Measurements from ENCODE around the gene PYGB. TPM values are rescaled to one million over a fixed set of nuclear protein-coding genes. Genes with fewer than 3 reads are reported as not detected.
A peak's percentile ranks its signal among the peaks of the same experiment; 100 is the strongest.

PYGB gene
- total RNA-seq, 1 experiment from 2014 or later: 192 TPM

DNA sequence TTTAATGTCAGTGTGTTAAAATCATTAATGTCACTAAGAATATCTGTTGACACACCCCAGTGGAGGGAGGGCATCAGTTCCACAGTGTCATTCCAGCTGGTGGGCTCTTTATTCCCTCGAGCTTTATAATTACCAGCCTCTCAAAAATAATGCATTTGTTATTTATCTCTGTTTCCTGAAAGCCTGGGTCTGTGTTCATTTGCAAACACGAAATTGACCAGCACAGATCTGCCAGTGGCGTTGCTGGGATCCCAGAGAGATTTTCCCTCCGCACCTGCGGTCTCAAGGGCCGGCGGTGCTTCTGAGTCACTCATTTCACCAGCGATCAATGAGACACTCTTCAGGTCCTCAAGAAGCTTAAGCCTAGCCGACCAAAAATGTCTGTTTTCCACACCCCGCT, 5.7 kb upstream of the PYGB start:
- Histone ChIP-seq H3K27me3 (replicated peaks) (no peaks in the 10 kb centered on the region), H3K4me3 (no peak overlapping the region), H3K4me1 (replicated peaks) (peaks cover 62% of the 10 kb centered on the region), H3K36me3 (no peaks in the 10 kb centered on the region), H3K9me3 (replicated peaks) (no peaks in the 10 kb centered on the region), H3K27ac (peak overlapping the region; percentile 77)
- DNase-seq (ENCODE audit: low read depth in 1 of 2, low spot score in 2 of 2): no peak

DNA sequence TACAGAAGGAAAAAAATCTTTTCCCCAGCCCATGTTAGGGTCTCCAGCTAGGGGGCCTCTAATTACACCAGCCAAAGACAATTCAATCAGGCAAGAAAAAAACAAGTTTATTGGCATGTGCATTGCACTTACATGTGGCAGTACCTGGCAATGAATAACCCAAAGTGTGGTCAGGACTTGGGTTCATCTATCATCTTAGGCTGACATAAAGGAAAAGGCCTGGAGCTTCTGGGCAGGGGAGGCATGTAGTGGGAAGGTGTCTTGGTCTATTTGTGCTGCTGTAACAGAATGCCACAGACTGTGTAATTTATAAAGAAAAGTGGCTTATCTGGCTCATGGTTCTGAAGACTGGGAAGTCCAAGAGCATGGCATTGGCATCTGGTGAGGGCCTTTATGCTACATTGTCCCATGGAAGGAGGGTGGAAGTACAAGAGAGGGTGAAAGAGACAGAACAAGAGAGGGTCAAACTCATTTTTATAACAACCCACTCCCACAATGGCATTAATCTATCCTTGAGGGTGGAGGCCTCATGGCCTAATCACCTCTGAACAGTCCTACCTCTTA, 4.4 kb upstream of the PYGB start:
- peaks cover 7% of the 10 kb centered on the region for H3K9me3 ChIP-seq (replicated peaks)
- H3K27me3 ChIP-seq (replicated peaks): no peaks in the 10 kb centered on the region
- H3K36me3 ChIP-seq: peaks cover 6% of the 10 kb centered on the region
- no peak overlapping the region for H3K27ac ChIP-seq
- DNase-seq (ENCODE audit: low read depth in 1 of 2, low spot score in 2 of 2): no peak
- H3K4me1 ChIP-seq (replicated peaks): peaks cover 60% of the 10 kb centered on the region
- no peak overlapping the region for H3K4me3 ChIP-seq

DNA sequence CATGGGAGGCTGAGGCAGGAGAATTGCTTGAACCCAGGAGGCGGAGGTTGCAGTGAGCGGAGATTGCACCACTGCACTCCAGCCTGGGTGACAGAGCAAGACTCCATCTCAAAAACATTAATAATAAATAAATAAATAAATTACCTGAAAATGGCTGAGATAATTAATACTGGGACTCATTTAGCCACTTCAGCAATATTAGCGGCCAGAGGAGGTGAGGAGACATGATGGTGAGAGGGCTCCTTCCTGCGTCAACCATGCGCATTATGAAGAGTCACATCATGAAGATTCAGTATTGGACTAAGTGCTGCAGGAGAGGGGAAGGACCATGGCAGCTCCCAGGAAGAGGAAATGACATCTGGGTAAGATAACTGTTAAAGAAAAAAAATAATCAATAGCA, 2.9 kb upstream of the PYGB start:
- Histone ChIP-seq H3K36me3 (peaks cover 14% of the 10 kb centered on the region), H3K27me3 (replicated peaks) (no peaks in the 10 kb centered on the region), H3K27ac (no peak overlapping the region), H3K9me3 (replicated peaks) (peaks cover 7% of the 10 kb centered on the region), H3K4me3 (no peak overlapping the region), H3K4me1 (replicated peaks) (peaks cover 56% of the 10 kb centered on the region)
- DNase-seq (ENCODE audit: low read depth in 1 of 2, low spot score in 2 of 2): no peak

DNA sequence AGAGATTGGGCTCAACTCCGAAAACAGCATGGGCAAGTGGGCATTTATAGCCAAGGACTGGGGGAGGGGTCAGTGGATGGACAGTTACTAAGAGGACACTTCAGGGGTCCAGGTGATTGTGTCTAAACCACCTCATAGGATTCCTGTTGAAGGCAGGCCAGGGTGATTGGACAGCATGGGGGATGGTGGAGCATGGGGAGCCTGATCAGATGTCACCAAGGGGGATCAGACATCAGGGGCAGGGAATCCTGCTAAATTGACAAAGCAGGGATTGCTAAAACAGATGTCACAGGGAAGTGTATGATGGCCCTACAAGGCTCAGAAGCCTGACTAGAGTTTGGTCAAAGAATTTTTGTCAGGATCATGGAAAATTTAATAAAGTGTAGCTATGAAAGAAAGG, 2.4 kb upstream of the PYGB start:
- H3K27me3 ChIP-seq (replicated peaks): no peaks in the 10 kb centered on the region
- no peak overlapping the region for H3K27ac ChIP-seq
- peaks cover 7% of the 10 kb centered on the region for H3K9me3 ChIP-seq (replicated peaks)
- DNase-seq (ENCODE audit: low read depth in 1 of 2, low spot score in 2 of 2): no peak
- H3K36me3 ChIP-seq: peaks cover 19% of the 10 kb centered on the region
- H3K4me1 ChIP-seq (replicated peaks): peaks cover 58% of the 10 kb centered on the region
- no peak overlapping the region for H3K4me3 ChIP-seq

DNA sequence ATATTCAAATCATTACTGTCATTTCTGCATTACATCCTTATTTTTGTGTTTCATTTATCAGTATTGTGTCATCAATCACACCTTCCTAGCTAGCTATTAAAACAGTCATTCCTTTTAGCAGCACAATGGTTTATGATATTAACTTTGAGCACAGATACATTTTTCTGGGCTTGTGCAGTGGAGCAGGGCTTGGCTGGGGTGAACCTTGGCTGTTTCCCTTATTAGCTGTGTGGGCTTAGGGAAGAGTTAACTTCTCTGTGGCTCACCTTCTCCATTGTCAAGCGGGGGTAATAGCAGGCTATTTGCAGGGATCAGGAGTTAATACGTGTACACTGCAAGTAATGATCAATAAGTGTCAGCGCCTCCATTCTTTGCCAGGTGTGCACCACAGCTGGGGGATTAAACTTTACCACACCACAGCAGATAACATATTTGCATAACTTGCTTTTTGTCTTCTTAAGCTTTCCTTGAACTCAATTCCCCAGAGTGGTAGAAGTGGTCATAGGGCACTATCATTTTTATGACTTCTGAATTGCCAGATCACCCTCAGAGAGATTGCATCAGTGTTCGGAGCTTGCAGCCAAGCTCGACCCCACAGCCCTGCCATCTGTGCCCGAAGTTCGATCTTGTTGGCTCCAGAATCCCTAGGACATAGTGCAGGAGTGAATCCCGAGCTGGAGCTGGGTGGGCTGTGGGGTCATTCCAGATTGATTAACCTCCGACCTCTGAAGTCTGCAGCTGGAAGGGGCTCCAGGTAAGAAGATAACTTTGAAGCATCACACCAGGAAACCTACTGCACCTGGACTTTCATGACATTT, 1.5 kb upstream of the PYGB start:
- no peaks in the 10 kb centered on the region for H3K27me3 ChIP-seq (replicated peaks)
- H3K9me3 ChIP-seq (replicated peaks): peaks cover 7% of the 10 kb centered on the region
- H3K36me3 ChIP-seq: peaks cover 28% of the 10 kb centered on the region
- peaks cover 53% of the 10 kb centered on the region for H3K4me1 ChIP-seq (replicated peaks)
- peak overlapping the region; percentile 70; the same call in 1 of the 2 replicates for H3K27ac ChIP-seq
- DNase-seq (ENCODE audit: low read depth in 1 of 2, low spot score in 2 of 2): no peak
- peak overlapping the region; percentile 99; the same call in 1 of the 2 replicates for H3K4me3 ChIP-seq

DNA sequence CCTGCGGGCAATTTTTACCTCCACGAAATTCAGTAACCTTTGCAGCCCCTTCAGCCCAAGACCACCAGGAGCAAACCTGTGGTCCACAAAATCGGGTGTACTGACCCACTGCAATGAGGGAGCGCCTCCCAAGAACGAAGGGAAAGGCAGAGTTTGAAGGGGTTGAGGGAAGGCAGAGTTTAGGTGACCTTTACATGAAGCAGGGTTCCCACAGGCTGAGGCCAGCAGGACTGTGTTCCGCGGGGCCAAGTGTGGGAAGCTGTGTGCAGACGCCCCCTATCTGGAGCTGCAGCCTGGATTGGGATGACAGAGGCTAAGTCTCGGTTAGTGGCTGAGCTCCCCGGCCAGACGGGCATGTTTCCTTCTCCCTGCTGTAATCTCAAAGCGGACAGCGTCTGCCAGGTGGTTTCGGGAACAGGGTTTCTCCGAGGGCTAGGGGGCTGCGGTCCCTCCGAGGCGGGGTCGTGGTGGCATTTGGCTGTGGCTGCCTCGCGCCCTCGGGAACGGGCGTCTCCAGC, 826 bp upstream of the PYGB start:
- peak; percentile 79 for DNase-seq (ENCODE audit: low read depth in 1 of 2, low spot score in 2 of 2)
- Histone ChIP-seq H3K9me3 (replicated peaks) (peaks cover 7% of the 10 kb centered on the region), H3K27ac (peak overlapping the region; percentile 70), H3K27me3 (replicated peaks) (no peaks in the 10 kb centered on the region), H3K36me3 (peaks cover 34% of the 10 kb centered on the region), H3K4me1 (replicated peaks) (peaks cover 46% of the 10 kb centered on the region), H3K4me3 (peak overlapping the region; percentile 99)

DNA sequence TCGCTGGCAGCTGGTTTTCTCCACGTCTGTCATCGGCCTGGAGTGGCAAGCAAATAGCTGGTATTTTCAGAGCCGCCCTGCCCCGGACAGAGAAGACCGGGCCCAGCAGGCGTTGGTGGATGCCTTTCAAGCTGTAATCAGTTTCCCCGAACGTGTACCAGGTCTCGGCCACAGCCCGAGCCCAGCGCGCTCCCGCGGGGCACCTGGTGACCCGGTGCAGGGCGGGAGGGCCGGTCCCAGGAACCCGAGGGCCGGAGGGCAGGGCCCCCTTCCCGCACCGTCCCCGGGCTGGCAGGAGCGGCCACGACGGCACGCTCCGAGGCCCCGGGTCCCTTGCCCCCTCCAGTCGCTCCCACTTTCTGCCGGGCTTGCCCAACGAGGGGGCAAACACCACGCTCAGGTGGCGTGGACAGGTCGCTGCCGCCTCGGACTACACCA, 348 bp upstream of the PYGB start:
- DNase-seq (ENCODE audit: low read depth in 1 of 2, low spot score in 2 of 2): peak in 1 of 2 experiments; percentile 86
- Histone ChIP-seq H3K9me3 (replicated peaks) (peaks cover 7% of the 10 kb centered on the region), H3K27ac (peak overlapping the region; percentile 70)

DNA sequence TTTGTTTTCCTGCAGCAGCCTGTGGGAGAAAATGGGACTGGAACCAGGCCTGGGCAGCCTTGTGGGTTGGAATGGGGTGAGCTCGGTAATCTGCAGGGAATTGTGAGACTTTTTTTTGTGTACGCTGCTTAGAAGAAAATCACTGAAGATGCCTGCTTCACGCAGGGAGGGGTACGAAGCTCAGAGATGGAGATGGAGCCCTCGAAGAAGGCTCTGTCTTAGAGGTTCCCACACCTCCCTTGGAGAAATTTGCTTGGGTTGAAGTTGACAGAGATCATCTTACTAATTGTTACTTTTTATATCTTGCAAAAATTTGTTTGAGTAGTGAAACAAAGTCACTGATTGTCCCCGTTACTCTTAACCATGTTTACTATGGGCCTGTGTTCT, 894 bp downstream of the PYGB start:
- H3K4me1 ChIP-seq (replicated peaks): peaks cover 41% of the 10 kb centered on the region
- H3K27me3 ChIP-seq (replicated peaks): no peaks in the 10 kb centered on the region
- DNase-seq (ENCODE audit: low read depth in 1 of 2, low spot score in 2 of 2): peak in 1 of 2 experiments; percentile 49
- H3K36me3 ChIP-seq: peaks cover 51% of the 10 kb centered on the region
- H3K27ac ChIP-seq: no peak overlapping the region
- H3K9me3 ChIP-seq (replicated peaks): peaks cover 7% of the 10 kb centered on the region
- peak overlapping the region; percentile 99 for H3K4me3 ChIP-seq

More for the DNA sequence above, 348 bp upstream of the PYGB start:
- H3K4me1 ChIP-seq (replicated peaks): peaks cover 41% of the 10 kb centered on the region
- H3K27me3 ChIP-seq (replicated peaks): no peaks in the 10 kb centered on the region
- H3K36me3 ChIP-seq: peaks cover 39% of the 10 kb centered on the region
- peak overlapping the region; percentile 99 for H3K4me3 ChIP-seq

DNA sequence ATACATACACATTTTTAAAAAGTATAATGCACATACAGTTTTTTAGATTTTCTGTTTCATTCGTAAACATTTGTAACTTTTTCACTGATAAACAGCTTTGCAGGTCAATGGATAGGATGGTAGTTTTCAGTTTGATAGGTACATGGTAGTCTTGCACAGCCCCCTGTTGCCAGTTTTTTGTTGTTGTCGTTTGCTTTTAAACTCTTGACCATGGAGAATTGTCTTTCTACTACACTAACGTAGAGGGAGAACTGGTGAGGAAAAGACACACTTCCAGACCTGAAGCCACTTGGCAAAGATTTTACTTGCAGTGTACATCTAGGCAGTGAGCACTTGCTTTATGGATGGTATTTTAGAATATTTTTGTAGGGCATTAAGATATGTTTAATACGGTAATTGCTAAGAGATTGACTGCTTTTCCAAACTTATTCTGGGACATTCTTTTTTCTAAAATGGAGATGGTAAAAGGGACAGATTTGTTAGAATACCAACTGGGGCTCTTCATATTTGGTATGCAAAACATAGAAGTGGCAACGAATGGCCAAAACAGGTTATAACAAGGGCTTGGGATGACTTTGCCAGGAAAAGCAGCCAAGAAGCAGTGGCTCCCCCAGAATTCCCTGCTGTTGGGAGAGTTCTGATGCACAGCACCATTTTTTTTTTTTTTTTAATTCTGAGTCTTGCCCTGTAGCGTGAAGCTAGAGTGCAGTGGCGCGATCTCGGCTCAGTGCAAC, 1.5 kb downstream of the PYGB start:
- Histone ChIP-seq H3K4me3 (peak overlapping the region; percentile 99), H3K36me3 (peaks cover 53% of the 10 kb centered on the region), H3K4me1 (replicated peaks) (peaks cover 41% of the 10 kb centered on the region), H3K9me3 (replicated peaks) (peaks cover 7% of the 10 kb centered on the region), H3K27me3 (replicated peaks) (no peaks in the 10 kb centered on the region), H3K27ac (no peak overlapping the region)
- no peak for DNase-seq (ENCODE audit: low read depth in 1 of 2, low spot score in 2 of 2)

DNA sequence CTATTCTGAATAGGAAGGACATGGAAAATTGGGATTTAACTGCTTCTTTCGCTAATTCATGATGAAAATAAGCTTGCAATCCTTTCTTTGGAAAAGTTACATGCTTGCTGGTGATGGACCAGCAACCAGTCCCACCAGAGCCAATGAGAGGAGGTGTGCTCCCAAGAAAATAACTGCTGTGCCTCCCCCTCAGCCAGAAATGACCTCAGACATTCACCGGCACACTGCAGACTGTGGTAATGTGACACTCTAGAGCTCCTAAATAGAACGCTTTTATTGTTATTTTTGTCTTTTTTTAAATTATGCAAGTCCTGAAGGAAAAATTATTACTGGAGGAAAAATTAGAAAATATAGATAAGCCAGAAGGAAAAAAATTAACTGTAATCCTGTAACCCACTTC, 2.6 kb downstream of the PYGB start:
- Histone ChIP-seq H3K36me3 (peaks cover 65% of the 10 kb centered on the region), H3K27me3 (replicated peaks) (no peaks in the 10 kb centered on the region), H3K4me1 (replicated peaks) (peaks cover 52% of the 10 kb centered on the region), H3K4me3 (no peak overlapping the region), H3K27ac (no peak overlapping the region), H3K9me3 (replicated peaks) (peaks cover 7% of the 10 kb centered on the region)
- no peak for DNase-seq (ENCODE audit: low read depth in 1 of 2, low spot score in 2 of 2)

DNA sequence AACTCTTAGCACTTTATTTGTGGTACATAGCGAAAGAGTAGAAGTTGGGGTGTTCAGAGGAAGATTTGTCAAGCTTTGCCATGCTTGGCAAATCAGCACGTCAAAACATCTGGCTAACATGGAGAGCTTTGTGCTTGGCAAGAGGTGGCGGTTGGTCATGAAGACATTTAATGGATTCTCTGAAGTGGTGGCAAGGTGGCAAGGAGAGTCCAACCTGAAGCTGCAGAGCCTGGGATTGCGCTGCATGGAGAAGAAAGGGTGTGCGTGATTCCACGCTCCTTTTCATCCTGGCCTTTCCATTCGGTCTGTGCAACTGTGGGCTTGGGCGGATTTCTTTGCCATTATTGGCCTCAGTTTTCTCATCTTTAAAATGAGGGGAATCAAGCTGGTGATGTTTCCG, 3.1 kb downstream of the PYGB start:
- H3K36me3 ChIP-seq: peaks cover 70% of the 10 kb centered on the region
- no peak overlapping the region for H3K4me3 ChIP-seq

DNA sequence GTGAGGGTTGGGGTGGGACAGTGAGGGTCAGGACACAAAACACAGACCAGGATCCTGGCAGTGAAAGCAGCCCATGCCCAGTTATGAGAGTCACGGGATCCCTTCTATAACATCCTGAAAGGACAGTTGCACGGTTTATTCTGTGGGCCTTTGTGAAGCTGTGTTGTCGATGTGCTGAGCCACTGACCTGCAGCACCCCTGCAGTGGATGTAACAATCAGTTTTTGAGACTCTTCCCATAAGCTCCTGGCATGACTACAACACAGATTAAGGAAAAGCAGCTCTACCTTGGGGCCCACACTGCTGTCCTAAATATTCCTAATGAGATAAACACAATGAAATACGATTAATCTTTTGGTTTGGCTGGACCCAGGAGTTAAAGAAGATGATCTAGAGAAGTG, 3.7 kb downstream of the PYGB start:
- no peak for DNase-seq (ENCODE audit: low read depth in 1 of 2, low spot score in 2 of 2)
- Histone ChIP-seq H3K27ac (no peak overlapping the region), H3K27me3 (replicated peaks) (no peaks in the 10 kb centered on the region), H3K36me3 (peaks cover 70% of the 10 kb centered on the region), H3K4me1 (replicated peaks) (peaks cover 48% of the 10 kb centered on the region), H3K9me3 (replicated peaks) (peaks cover 7% of the 10 kb centered on the region), H3K4me3 (no peak overlapping the region)

More for the DNA sequence above, 3.1 kb downstream of the PYGB start:
- Histone ChIP-seq H3K4me1 (replicated peaks) (peaks cover 52% of the 10 kb centered on the region), H3K27ac (no peak overlapping the region), H3K9me3 (replicated peaks) (peaks cover 7% of the 10 kb centered on the region), H3K27me3 (replicated peaks) (no peaks in the 10 kb centered on the region)
- DNase-seq (ENCODE audit: low read depth in 1 of 2, low spot score in 2 of 2): no peak

DNA sequence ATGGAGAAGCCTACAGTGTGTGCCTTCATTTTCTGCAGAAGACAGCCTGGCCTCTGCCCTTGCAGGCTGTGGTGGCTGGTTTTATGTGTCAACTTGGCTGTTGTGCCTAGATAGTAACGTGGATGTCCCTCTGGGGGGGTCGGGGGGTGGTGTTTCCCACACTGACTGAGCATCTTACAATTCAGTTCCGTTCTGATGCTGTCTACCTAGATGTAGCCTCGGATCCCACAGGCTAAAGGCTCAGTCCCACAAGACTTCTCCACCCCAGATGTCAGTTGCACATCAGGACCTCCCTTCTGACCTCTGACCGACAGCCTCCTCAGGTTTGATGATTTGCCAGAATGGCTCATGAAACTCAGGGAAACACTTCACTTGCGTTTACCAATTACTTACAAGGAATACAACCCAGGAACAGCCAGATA, 4.4 kb downstream of the PYGB start:
- no peak overlapping the region for H3K27ac ChIP-seq
- H3K9me3 ChIP-seq (replicated peaks): peaks cover 7% of the 10 kb centered on the region
- H3K27me3 ChIP-seq (replicated peaks): no peaks in the 10 kb centered on the region
- DNase-seq (ENCODE audit: low read depth in 1 of 2, low spot score in 2 of 2): no peak
- peaks cover 41% of the 10 kb centered on the region for H3K4me1 ChIP-seq (replicated peaks)
- H3K36me3 ChIP-seq: peaks cover 74% of the 10 kb centered on the region
- H3K4me3 ChIP-seq: no peak overlapping the region

Measured in SJSA1 (cell line).